Epithelial cell of prostate (primary cell): ENCODE measurements around the gene MAD1L1.
"Not testable (repeated sequence)": the region's sequence is repeated elsewhere in the genome, so short reads cannot be mapped to it uniquely, and the experiment has no call there.

ENCODE experiments used
- DNase-seq: peaks from one replicate; pipeline ENCODE4 v3.0.0-alpha.2; 2011; ENCODE audit warnings: low read depth, low spot score
- H3K27ac ChIP-seq: fragments of 450-650 bp; 2 replicates; pipeline ENCODE4 v1.5.1; 2017; ENCODE audit warnings: mild to moderate bottlenecking

The MAD1L1 gene

GRCh38 chr7:1885465-1886226 lies 347.1 kb downstream of the MAD1L1 start:
- DNase-seq, result no peak
- peak overlapping the region; percentile 15 for H3K27ac ChIP-seq

- no peak overlapping the region for H3K27ac ChIP-seq
- no peak for DNase-seq
These were observed 348.0 kb downstream of the MAD1L1 start for GRCh38 chr7:1884583-1885350.

GRCh38 chr7:1883834-1884582 lies 348.7 kb downstream of the MAD1L1 start:
- DNase-seq, result no peak
- no peak overlapping the region for H3K27ac ChIP-seq

GRCh38 chr7:1883031-1883761 lies 349.5 kb downstream of the MAD1L1 start:
- peak; percentile 36 for DNase-seq
- no peak overlapping the region for H3K27ac ChIP-seq

GRCh38 chr7:1882451-1882850 lies 350.3 kb downstream of the MAD1L1 start:
- no peak for DNase-seq
- H3K27ac ChIP-seq, result no peak overlapping the region

- DNase-seq, result no peak
- no peak overlapping the region for H3K27ac ChIP-seq
These were observed 350.8 kb downstream of the MAD1L1 start for GRCh38 chr7:1881946-1882345.

- H3K27ac ChIP-seq, DNase-seq: not testable (repeated sequence)
These were observed 356.1 kb downstream of the MAD1L1 start for GRCh38 chr7:1876641-1877040.

- H3K27ac ChIP-seq, DNase-seq: not testable (repeated sequence)
These were observed 357.1 kb downstream of the MAD1L1 start for GRCh38 chr7:1875392-1876199.

GRCh38 chr7:1874590-1875391 lies 358.0 kb downstream of the MAD1L1 start:
- not testable (repeated sequence) for H3K27ac ChIP-seq, DNase-seq

- H3K27ac ChIP-seq, result no peak overlapping the region
- DNase-seq, result no peak
These were observed 358.7 kb downstream of the MAD1L1 start for GRCh38 chr7:1873857-1874589.

GRCh38 chr7:1873421-1873820 lies 359.3 kb downstream of the MAD1L1 start:
- DNase-seq, result no peak
- H3K27ac ChIP-seq, result no peak overlapping the region

GRCh38 chr7:1873070-1873405 lies 359.7 kb downstream of the MAD1L1 start:
- no peak for DNase-seq
- no peak overlapping the region for H3K27ac ChIP-seq

- H3K27ac ChIP-seq, result no peak overlapping the region
- no peak for DNase-seq
These were observed 360.3 kb downstream of the MAD1L1 start for GRCh38 chr7:1872191-1873069.

- DNase-seq, result no peak
These were observed 363.2 kb downstream of the MAD1L1 start for GRCh38 chr7:1869452-1870130.

GRCh38 chr7:1868516-1869165 lies 364.1 kb downstream of the MAD1L1 start:
- H3K27ac ChIP-seq, result no peak overlapping the region
- no peak for DNase-seq

More at GRCh38 chr7:1869452-1870130, 363.2 kb downstream of the MAD1L1 start:
- no peak overlapping the region for H3K27ac ChIP-seq
